GM23338 (cell line): ENCODE data around the gene TEX9.

Experiments used
- CREB1 ChIP-seq: fragments of 250-450 bp; sonication (Bioruptor Pico); IDR thresholded peaks from 2 replicates; pipeline ENCODE4 v1.5.0; 2020; ENCODE audit warnings: low read depth, mild to moderate bottlenecking, moderate library complexity
- CTCF ChIP-seq, 2 experiments: fragments of 200-600 bp in 1 of 2; sonication (generic) in 1 of 2; conservative IDR thresholded peaks; 2 replicates each; pipeline versions ENCODE4 v1.5.1 to v1.6.1; 2016 to 2017; ENCODE audit warnings: antibody characterized with exemption in 2 of 2, low read depth in 2 of 2, mild to moderate bottlenecking in 2 of 2, moderate library complexity in 1 of 2
- ETS1 ChIP-seq: IDR thresholded peaks from 2 replicates; pipeline ENCODE4 v1.6.1; 2016; ENCODE audit warnings: antibody characterized with exemption
- EZH2 ChIP-seq: fragments of 200-600 bp; sonication (generic); IDR thresholded peaks from one replicate; pipeline ENCODE4 v1.8.0; 2017; ENCODE audit warnings: antibody characterized with exemption, mild to moderate bottlenecking, low read depth; ENCODE audit not compliant: unreplicated experiment
- EZH2phosphoT487 ChIP-seq: fragments of 200-600 bp; sonication (generic); IDR thresholded peaks from one replicate; pipeline ENCODE4 v1.8.1; 2018; ENCODE audit warnings: antibody characterized with exemption; ENCODE audit not compliant: unreplicated experiment
- JUNB ChIP-seq: IDR thresholded peaks from one replicate; pipeline ENCODE4 v1.6.1; 2016; ENCODE audit warnings: antibody characterized with exemption; ENCODE audit not compliant: unreplicated experiment
- POLR2AphosphoS5 ChIP-seq: IDR thresholded peaks from 2 replicates; pipeline ENCODE4 v1.6.1; 2016; ENCODE audit warnings: antibody characterized with exemption, low read depth
- REST ChIP-seq: IDR thresholded peaks from one replicate; pipeline ENCODE4 v1.6.1; 2018; ENCODE audit warnings: antibody characterized with exemption; ENCODE audit not compliant: unreplicated experiment
- ZNF114 ChIP-seq: fragments of 250-450 bp; sonication (Bioruptor Pico); IDR thresholded peaks from 2 replicates; pipeline ENCODE4 v1.5.0; 2020; ENCODE audit warnings: mild to moderate bottlenecking, moderate library complexity
- ZNF462 ChIP-seq: fragments of 250-450 bp; sonication (Bioruptor Pico); IDR thresholded peaks from 2 replicates; pipeline ENCODE4 v1.5.0; 2020; ENCODE audit warnings: mild to moderate bottlenecking, moderate library complexity

- TF ChIP-seq CTCF (conservative IDR thresholded peaks at IDR 0.05; ENCODE audit: low read depth in 2 of 2) (no peak), POLR2AphosphoS5 (no peak), EZH2 (no peak), EZH2phosphoT487 (no peak), CREB1 (CRISPR knock-in tag) (no peak), ETS1 (no peak), ZNF114 (CRISPR knock-in tag) (no peak), REST (no peak), JUNB (no peak), ZNF462 (CRISPR knock-in tag) (no peak)
Observed at GRCh38 chr15:56469483-56469882, 104.3 kb downstream of the TEX9 start.
